Ovary (tissue), 3 donors: Measurements from ENCODE around the gene TMTC4.

Experiments used
- CTCF ChIP-seq, 3 donors: fragments of 450-650 bp in 2 of 3; fragments of 200-600 bp in 1 of 3; IDR thresholded peaks; one replicate each; pipeline versions ENCODE4 v1.5.1 to v1.8.0; 2016 to 2022; ENCODE audit warnings: antibody characterized with exemption in 3 of 3, mild to moderate bottlenecking in 1 of 3
- POLR2A ChIP-seq: fragments of 450-650 bp; IDR thresholded peaks from one replicate; pipeline ENCODE4 v1.6.1; 2017; ENCODE audit warnings: antibody characterized with exemption, mild to moderate bottlenecking, moderate library complexity
- donor health status: DM: no; HTN: no; CAD: no.

GRCh38 chr13:100633461-100633860 lies 41.1 kb downstream of the TMTC4 start:
- TF ChIP-seq POLR2A (no peak), CTCF (IDR thresholded peaks at IDR 0.05) (no peak)
